Measurements from ENCODE around the gene METTL26.

The METTL26 gene

GRCh38 chr16:636206-637080, at the start of gene METTL26:
TSS of gene METTL26 (minus strand) at chr16:636305. CDS start at chr16:636290, 15 bp downstream.
- peak; percentile 84 to 85 for DNase-seq (ENCODE audit: low read depth in 2 of 2)

GRCh38 chr16:684961-685696, 49.0 kb upstream of the METTL26 start:
- DNase-seq (ENCODE audit: low read depth in 2 of 2): no peak

- peak; percentile 93 to 94 for DNase-seq (ENCODE audit: low read depth in 2 of 2)
Measured at GRCh38 chr16:684071-684794, 48.1 kb upstream of the METTL26 start, which contains the start of gene JMJD8. TSS of gene JMJD8 (minus strand) at chr16:684334. CDS start at chr16:684319, 15 bp downstream.

GRCh38 chr16:683396-684070, 47.4 kb upstream of the METTL26 start:
- no peak for DNase-seq (ENCODE audit: low read depth in 2 of 2)

GRCh38 chr16:682493-683395, 46.6 kb upstream of the METTL26 start:
- no peak for DNase-seq (ENCODE audit: low read depth in 2 of 2)

- no peak for DNase-seq (ENCODE audit: low read depth in 2 of 2)
Measured at GRCh38 chr16:681746-682427, 45.8 kb upstream of the METTL26 start.

- DNase-seq (ENCODE audit: low read depth in 2 of 2): no peak
Measured at GRCh38 chr16:680967-681745, 45.1 kb upstream of the METTL26 start.

- DNase-seq (ENCODE audit: low read depth in 2 of 2): no peak
Measured at GRCh38 chr16:680625-680945, 44.5 kb upstream of the METTL26 start.

- peak; percentile 77 to 78 for DNase-seq (ENCODE audit: low read depth in 2 of 2)
Measured at GRCh38 chr16:679814-680624, 43.9 kb upstream of the METTL26 start, which contains the start of gene STUB1. TSS of gene STUB1 (plus strand) at chr16:680410. CDS start at chr16:680526, 116 bp downstream.

GRCh38 chr16:678858-679813, 43.0 kb upstream of the METTL26 start:
- DNase-seq (ENCODE audit: low read depth in 2 of 2): no peak

GRCh38 chr16:678209-678857, 42.2 kb upstream of the METTL26 start:
- no peak for DNase-seq (ENCODE audit: low read depth in 2 of 2)

- no peak for DNase-seq (ENCODE audit: low read depth in 2 of 2)
Measured at GRCh38 chr16:677316-678190, 41.4 kb upstream of the METTL26 start.

- DNase-seq (ENCODE audit: low read depth in 2 of 2): no peak
Measured at GRCh38 chr16:676913-677312, 40.8 kb upstream of the METTL26 start.

GRCh38 chr16:676565-676902, 40.4 kb upstream of the METTL26 start:
- DNase-seq (ENCODE audit: low read depth in 2 of 2): no peak

GRCh38 chr16:675884-676564, 39.9 kb upstream of the METTL26 start:
- DNase-seq (ENCODE audit: low read depth in 2 of 2): no peak
